Endodermal cell (in vitro differentiated cells): ENCODE results near the gene PBXIP1. TPM values are rescaled to one million over a fixed set of nuclear protein-coding genes. Genes with fewer than 3 reads are reported as not detected.

Experiments
- DNase-seq: peaks from one replicate; pipeline ENCODE4 v3.0.0-alpha.2; 2017
- H3K27ac ChIP-seq: 2 replicates; pipeline ENCODE4 v1.5.1; 2013; ENCODE audit warnings: mild to moderate bottlenecking, low read depth, low read length, moderate library complexity
- H3K27me3 ChIP-seq: 2 replicates; pipeline ENCODE4 v1.6.1; 2013; ENCODE audit warnings: mild to moderate bottlenecking, low read length, moderate library complexity; ENCODE audit not compliant: insufficient read depth, control insufficient read depth, poor library complexity, severe bottlenecking
- H3K36me3 ChIP-seq: 2 replicates; pipeline ENCODE4 v1.7.0; 2013; ENCODE audit warnings: mild to moderate bottlenecking, low read length, moderate library complexity; ENCODE audit not compliant: control insufficient read depth, insufficient read depth
- H3K4me1 ChIP-seq: one replicate; pipeline ENCODE4 v1.7.0; 2013; ENCODE audit warnings: low read length; ENCODE audit not compliant: control insufficient read depth, insufficient read depth
- H3K4me3 ChIP-seq: 2 replicates; pipeline ENCODE4 v1.5.1; 2013; ENCODE audit warnings: mild to moderate bottlenecking, low read length, moderate library complexity
- H3K9ac ChIP-seq: 2 replicates; pipeline ENCODE4 v1.6.1; 2013; ENCODE audit warnings: mild to moderate bottlenecking, low read length, moderate library complexity; ENCODE audit not compliant: poor library complexity, severe bottlenecking; ENCODE audit errors: extremely low read depth
- H3K9me3 ChIP-seq: 2 replicates; pipeline ENCODE4 v1.6.1; 2013; ENCODE audit warnings: mild to moderate bottlenecking, low read length, moderate library complexity; ENCODE audit not compliant: control insufficient read depth
- H3K27ac Mint-ChIP-seq: 2 replicates; pipeline ENCODE4 v1.8.0; 2020; ENCODE audit warnings: mixed read lengths
- H3K27me3 Mint-ChIP-seq: 2 replicates; pipeline ENCODE4 v1.8.0; 2021; ENCODE audit warnings: mild to moderate bottlenecking, mixed read lengths; ENCODE audit not compliant: insufficient read depth
- H3K36me3 Mint-ChIP-seq: 2 replicates; pipeline ENCODE4 v1.8.0; 2020; ENCODE audit warnings: low read depth, mixed read lengths
- H3K4me1 Mint-ChIP-seq: 2 replicates; pipeline ENCODE4 v1.8.0; 2020; ENCODE audit warnings: mixed read lengths
- H3K4me3 Mint-ChIP-seq: 2 replicates; pipeline ENCODE4 v1.8.0; 2020; ENCODE audit warnings: mild to moderate bottlenecking, moderate library complexity, mixed read lengths
- H3K9me3 Mint-ChIP-seq: 2 replicates; pipeline ENCODE4 v1.8.0; 2020; ENCODE audit warnings: mild to moderate bottlenecking, mixed read lengths
- CTCF ChIP-seq: fragments of 200-600 bp; sonication (generic); conservative IDR thresholded peaks from 2 replicates; pipeline ENCODE4 v1.5.0; 2021; ENCODE audit warnings: antibody characterized with exemption, mild to moderate bottlenecking
- WGBS, 2 experiments: methylation state at CpG; one replicate each; pipeline versions ENCODE4 v1.1.5 to v1.1.7; 2013; ENCODE audit warnings: missing lambda C conversion rate in 2 of 2, mixed read lengths in 1 of 2; ENCODE audit not compliant: insufficient coverage in 1 of 2, insufficient read length in 1 of 2; 5-methylcytosine and 5-hydroxymethylcytosine counted together
- total RNA-seq, 2 donors: library from RNA; stranded (reverse); fragmentation: NEBNext Ultra II Directional in 1 of 2; extraction: Animal tissue kit (Norgen Biotek cat#: 25700) in 1 of 2; gene quantifications; 2 replicates in 1 of 2; 3 replicates in 1 of 2; pipeline ENCODE4 v1.2.1, GENCODE V29; 2021

Gene PBXIP1
- total RNA-seq, 2 donors from 2014 or later, result 42.5 to 61.3 TPM

GRCh38 chr1:154993572-154994268 is 37.8 kb upstream of the PBXIP1 start, which contains the start of gene LENEP:
Gene LENEP, plus strand, starts transcription at chr1:154993586. Its CDS starts 22 bp downstream, at chr1:154993608.
- no peak within 1 kb of the TSS for H3K9ac ChIP-seq
- no peak for DNase-seq
- Mint-ChIP-seq H3K36me3 (peaks cover 16% of the 10 kb centered on the region), H3K27me3 (peaks cover 3% of the 10 kb centered on the region), H3K27ac (peak within 1 kb of the TSS; percentile 33), H3K4me3 (no peak within 1 kb of the TSS), H3K4me1 (peaks cover 5% of the 10 kb centered on the region), H3K9me3 (no peaks in the 10 kb centered on the region)
- H3K36me3 ChIP-seq, result peaks cover 18% of the 10 kb centered on the region
- no peaks in the 10 kb centered on the region for H3K27me3 ChIP-seq
- no peak for TF ChIP-seq CTCF
- peak within 1 kb of the TSS; percentile 18 for H3K27ac ChIP-seq
- WGBS, 2 experiments, result 90 to 100% methylated on average over 5 to 8 of the region's 8 CpGs
- H3K9me3 ChIP-seq, result no peaks in the 10 kb centered on the region
- H3K4me3 ChIP-seq, result no peak within 1 kb of the TSS
- H3K4me1 ChIP-seq, result no peaks in the 10 kb centered on the region

- Histone ChIP-seq H3K36me3 (peaks cover 25% of the 10 kb centered on the region), H3K9me3 (no peaks in the 10 kb centered on the region), H3K4me1 (no peaks in the 10 kb centered on the region), H3K4me3 (no peak overlapping the region), H3K27me3 (no peaks in the 10 kb centered on the region), H3K27ac (peak overlapping the region; percentile 18), H3K9ac (no peak overlapping the region)
- Mint-ChIP-seq H3K27ac (no peak overlapping the region), H3K36me3 (peaks cover 23% of the 10 kb centered on the region), H3K4me1 (peaks cover 4% of the 10 kb centered on the region), H3K4me3 (no peak overlapping the region), H3K27me3 (peaks cover 3% of the 10 kb centered on the region), H3K9me3 (no peaks in the 10 kb centered on the region)
- 94 to 97% methylated on average over 6 to 14 of the region's 14 CpGs for WGBS, 2 experiments
- peak; percentile 59 for TF ChIP-seq CTCF
- peak; percentile 73 for DNase-seq
These were observed 37.0 kb upstream of the PBXIP1 start for GRCh38 chr1:154992721-154993571.

- 93 to 97% methylated on average over 2 to 8 of the region's 8 CpGs for WGBS, 2 experiments
- Mint-ChIP-seq H3K27me3 (no peaks in the 10 kb centered on the region), H3K9me3 (no peaks in the 10 kb centered on the region), H3K36me3 (peaks cover 35% of the 10 kb centered on the region), H3K4me1 (peaks cover 4% of the 10 kb centered on the region), H3K27ac (no peak overlapping the region), H3K4me3 (no peak overlapping the region)
- H3K36me3 ChIP-seq, result peaks cover 42% of the 10 kb centered on the region
- no peaks in the 10 kb centered on the region for H3K27me3 ChIP-seq
- H3K9me3 ChIP-seq, result no peaks in the 10 kb centered on the region
- no peak overlapping the region for H3K4me3 ChIP-seq
- H3K9ac ChIP-seq, result no peak overlapping the region
- no peak for DNase-seq
- H3K4me1 ChIP-seq, result no peaks in the 10 kb centered on the region
- no peak overlapping the region for H3K27ac ChIP-seq
- no peak for TF ChIP-seq CTCF
These were observed 34.4 kb upstream of the PBXIP1 start for GRCh38 chr1:154990276-154990675.
